Activated naive CD4-positive, alpha-beta T cell treated with anti-CD3 and anti-CD28 coated beads, Interleukin-2, amount 10 ng/mL, durations not matched to agents 7 days and 5 days (primary cell): Measurements from ENCODE around the gene TFF3.

ENCODE experiments used
- CTCF ChIA-PET: fragments of 350-600 bp; sonication (Branson Sonifier 250); formaldehyde crosslinking; loops from one replicate; lab custom pipeline; 2021; ENCODE audit warnings: antibody characterized with exemption; lab: Charles Lee
- DNase-seq: peaks from one replicate; pipeline ENCODE4 v3.0.0-alpha.2; 2020
- H3K27ac Mint-ChIP-seq: one replicate; pipeline ENCODE4 v1.8.0; 2021; ENCODE audit warnings: mild to moderate bottlenecking, moderate library complexity, mixed read lengths
- H3K27me3 Mint-ChIP-seq: one replicate; pipeline ENCODE4 v1.8.0; 2021; ENCODE audit warnings: mild to moderate bottlenecking, mixed read lengths
- H3K36me3 Mint-ChIP-seq: one replicate; pipeline ENCODE4 v1.8.0; 2021; ENCODE audit warnings: mixed read lengths
- H3K4me1 Mint-ChIP-seq: one replicate; pipeline ENCODE4 v1.8.0; 2021; ENCODE audit warnings: mixed read lengths
- H3K4me3 Mint-ChIP-seq: one replicate; pipeline ENCODE4 v1.8.0; 2021; ENCODE audit warnings: mild to moderate bottlenecking, moderate library complexity, mixed read lengths
- H3K9me3 Mint-ChIP-seq: one replicate; pipeline ENCODE4 v1.8.0; 2021; ENCODE audit warnings: mixed read lengths

The TFF3 gene

GRCh38 chr21:42315296-42315891 lies at the start of gene TFF3:
TSS of gene TFF3 (minus strand) at chr21:42315409. CDS start at chr21:42315374, 35 bp downstream.
- Mint-ChIP-seq H3K4me3 (no peak within 1 kb of the TSS), H3K27ac (no peak within 1 kb of the TSS), H3K9me3 (no peaks in the 10 kb centered on the region), H3K4me1 (peaks cover 4% of the 10 kb centered on the region), H3K36me3 (no peaks in the 10 kb centered on the region), H3K27me3 (peaks cover 14% of the 10 kb centered on the region)
- no peak for DNase-seq
- CTCF ChIA-PET = no interaction called here

DNA sequence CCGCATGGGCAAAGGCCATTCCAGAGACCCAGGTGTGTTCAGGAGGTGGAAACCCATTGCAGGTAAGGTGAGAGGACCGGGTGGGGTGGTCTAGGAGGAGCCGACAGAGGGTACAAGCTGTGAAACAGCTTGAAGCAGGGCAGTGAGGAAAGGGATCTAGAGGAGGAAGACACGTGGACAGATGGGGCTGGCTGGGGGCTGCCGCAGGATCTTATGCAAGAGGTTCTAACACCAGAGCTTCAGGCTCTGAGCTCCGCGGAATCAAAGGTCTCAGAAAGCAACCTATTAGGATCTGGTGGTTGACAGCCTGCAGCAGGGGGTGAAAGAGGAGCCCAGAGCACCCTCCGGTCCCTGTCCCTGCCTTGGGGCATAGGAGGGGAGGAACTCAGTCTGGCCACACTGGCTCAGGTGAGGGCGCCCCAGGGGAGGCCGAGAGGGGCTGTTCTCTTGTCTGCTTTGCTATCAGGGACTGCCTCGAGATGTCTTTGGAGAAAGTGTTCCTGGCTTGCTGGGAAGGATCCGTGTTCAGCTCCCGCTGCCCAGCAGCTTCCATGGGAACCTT lies 49.2 kb upstream of the TFF3 start:
- CTCF ChIA-PET = no interaction called here
- Mint-ChIP-seq H3K36me3 (no peaks in the 10 kb centered on the region), H3K27ac (no peak overlapping the region), H3K4me1 (peaks cover 8% of the 10 kb centered on the region), H3K27me3 (peaks cover 51% of the 10 kb centered on the region), H3K9me3 (peaks cover 2% of the 10 kb centered on the region), H3K4me3 (no peak overlapping the region)
- no peak for DNase-seq

- Mint-ChIP-seq H3K4me1 (peaks cover 6% of the 10 kb centered on the region), H3K27ac (no peak overlapping the region), H3K36me3 (no peaks in the 10 kb centered on the region), H3K4me3 (no peak overlapping the region), H3K9me3 (peaks cover 2% of the 10 kb centered on the region), H3K27me3 (peaks cover 60% of the 10 kb centered on the region)
- DNase-seq = no peak
- CTCF ChIA-PET = no interaction called here
Measured at GRCh38 chr21:42363312-42363711, 48.1 kb upstream of the TFF3 start.

DNA sequence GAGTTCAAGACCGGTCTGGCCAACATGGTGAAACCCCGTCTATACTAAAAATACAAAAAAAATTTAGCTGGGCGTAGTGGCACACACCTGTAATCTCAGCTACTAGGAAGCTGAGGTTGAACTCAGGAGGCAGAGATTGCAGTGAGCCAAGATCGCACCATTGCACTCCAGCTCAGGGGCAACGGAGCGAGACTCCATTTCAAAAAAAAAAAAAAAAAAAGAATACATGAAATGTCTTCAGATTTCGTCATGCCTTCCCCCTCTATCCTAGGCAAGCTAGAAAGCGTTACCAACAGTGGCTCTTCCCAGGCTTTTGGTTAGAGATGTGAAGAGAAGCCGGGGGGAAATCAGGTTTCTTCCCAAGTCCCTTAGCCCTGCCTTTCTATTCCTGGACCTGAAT lies 47.5 kb upstream of the TFF3 start:
- Mint-ChIP-seq H3K4me1 (peaks cover 2% of the 10 kb centered on the region), H3K27me3 (peaks cover 63% of the 10 kb centered on the region)
- CTCF ChIA-PET = interaction anchor here (1.2 kb wide), 1 partner anchor 87 kb away, joined by 5 read pairs; no protein-coding TSS in a partner anchor

GRCh38 chr21:42362198-42362597 lies 47.0 kb upstream of the TFF3 start:
- no peak for DNase-seq
- peaks cover 5% of the 10 kb centered on the region for H3K4me1 Mint-ChIP-seq
- H3K4me3 Mint-ChIP-seq = no peak overlapping the region
- H3K27ac Mint-ChIP-seq = no peak overlapping the region
- no peaks in the 10 kb centered on the region for H3K36me3 Mint-ChIP-seq
- peaks cover 4% of the 10 kb centered on the region for H3K9me3 Mint-ChIP-seq
- peaks cover 63% of the 10 kb centered on the region for H3K27me3 Mint-ChIP-seq
- CTCF ChIA-PET = interaction anchor here (1.2 kb wide), 2 partner anchors 88 to 217 kb away, joined by 3 to 5 read pairs; no protein-coding TSS in a partner anchor

More for the DNA sequence above, 47.5 kb upstream of the TFF3 start:
- no peak overlapping the region for H3K4me3 Mint-ChIP-seq
- peaks cover 2% of the 10 kb centered on the region for H3K9me3 Mint-ChIP-seq
- no peak overlapping the region for H3K27ac Mint-ChIP-seq
- DNase-seq = no peak
- no peaks in the 10 kb centered on the region for H3K36me3 Mint-ChIP-seq

GRCh38 chr21:42361286-42361685 lies 46.1 kb upstream of the TFF3 start:
- H3K4me1 Mint-ChIP-seq = peaks cover 5% of the 10 kb centered on the region
- no peaks in the 10 kb centered on the region for H3K36me3 Mint-ChIP-seq
- CTCF ChIA-PET = interaction anchor here (0.9 to 1.2 kb wide), 7 partner anchors 13 to 216 kb away, joined by 3 to 5 read pairs (median 3); no protein-coding TSS in a partner anchor
- peaks cover 13% of the 10 kb centered on the region for H3K9me3 Mint-ChIP-seq
- no peak for DNase-seq
- H3K27me3 Mint-ChIP-seq = peaks cover 63% of the 10 kb centered on the region
- H3K4me3 Mint-ChIP-seq = no peak overlapping the region
- H3K27ac Mint-ChIP-seq = no peak overlapping the region

DNA sequence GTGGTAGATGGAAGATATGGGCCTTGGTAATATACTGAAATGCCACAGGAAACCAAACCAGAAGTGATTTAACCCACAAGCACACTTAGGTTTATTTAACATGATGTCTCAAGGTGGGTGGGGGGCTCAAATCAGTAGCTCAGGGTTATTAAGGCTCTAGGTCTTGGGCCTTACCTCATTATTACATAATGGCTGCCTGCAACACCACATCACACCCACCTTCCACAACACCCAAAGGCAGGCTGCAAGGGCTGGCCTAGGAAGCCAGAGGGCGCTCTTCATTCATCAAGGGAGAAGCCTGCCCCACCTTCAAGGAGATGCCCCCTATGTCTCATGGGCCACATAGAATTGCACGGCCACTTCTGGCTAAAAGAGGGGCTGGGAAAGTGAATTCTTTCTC lies 45.1 kb upstream of the TFF3 start:
- DNase-seq = no peak
- Mint-ChIP-seq H3K4me1 (peaks cover 5% of the 10 kb centered on the region), H3K9me3 (peaks cover 16% of the 10 kb centered on the region), H3K27ac (no peak overlapping the region), H3K36me3 (no peaks in the 10 kb centered on the region), H3K4me3 (no peak overlapping the region), H3K27me3 (peaks cover 60% of the 10 kb centered on the region)
- CTCF ChIA-PET = interaction anchor here (0.9 to 1.1 kb wide), 4 partner anchors 14 to 63 kb away, joined by 3 read pairs; no protein-coding TSS in a partner anchor

DNA sequence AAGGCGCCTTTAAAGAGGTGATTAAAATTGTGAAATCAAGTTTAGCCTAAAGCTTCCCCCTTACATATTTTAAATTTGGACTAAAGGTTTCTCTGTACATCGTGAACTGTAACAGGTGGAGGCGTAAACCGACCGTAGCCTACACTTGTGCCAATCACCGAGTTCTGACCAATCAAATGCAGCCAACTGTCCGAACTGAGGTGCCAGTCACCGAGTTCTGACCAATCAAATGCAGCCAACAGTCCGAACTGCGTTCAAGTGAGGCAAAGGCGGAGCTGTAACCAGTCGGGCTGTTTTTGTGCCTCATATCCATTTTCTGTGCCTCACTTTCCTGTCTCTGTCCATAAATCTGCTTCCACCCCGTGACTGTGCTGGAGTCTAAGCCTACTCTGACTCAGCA lies 43.7 kb upstream of the TFF3 start:
- Mint-ChIP-seq H3K27me3 (peaks cover 54% of the 10 kb centered on the region), H3K27ac (no peak overlapping the region), H3K9me3 (peaks cover 23% of the 10 kb centered on the region), H3K36me3 (no peaks in the 10 kb centered on the region), H3K4me3 (no peak overlapping the region), H3K4me1 (peaks cover 5% of the 10 kb centered on the region)
- CTCF ChIA-PET = interaction anchor here (1.0 kb wide), 1 partner anchor 18 kb away, joined by 3 read pairs; no protein-coding TSS in a partner anchor
- DNase-seq = no peak

- CTCF ChIA-PET = interaction anchor here (1.1 kb wide), 1 partner anchor 20 kb away, joined by 3 read pairs; no protein-coding TSS in a partner anchor
Measured at GRCh38 chr21:42358261-42358660, 43.1 kb upstream of the TFF3 start.

DNA sequence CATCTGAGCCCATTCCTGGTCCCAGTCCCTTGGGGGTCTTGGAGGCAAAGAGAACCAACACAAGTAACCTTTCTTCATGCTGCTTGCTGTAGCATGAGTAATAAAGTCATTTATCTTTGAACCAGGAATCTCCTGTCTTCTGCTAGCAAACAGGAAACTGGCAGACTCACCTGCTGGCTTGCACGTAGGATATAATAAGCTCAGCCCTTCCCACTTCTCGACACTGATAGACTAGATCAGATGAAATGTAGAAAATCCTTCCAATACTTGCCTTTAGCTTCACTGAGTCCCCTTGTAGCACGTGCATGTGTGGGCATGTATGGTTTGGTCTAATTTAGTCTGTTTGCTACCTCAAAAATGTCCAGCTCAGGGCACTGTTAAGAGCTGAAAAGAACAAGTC lies 42.1 kb upstream of the TFF3 start:
- CTCF ChIA-PET = interaction anchor here (1.1 kb wide), 2 partner anchors 16 to 19 kb away, joined by 3 read pairs; no protein-coding TSS in a partner anchor
- no peak for DNase-seq
- no peak overlapping the region for H3K27ac Mint-ChIP-seq
- no peaks in the 10 kb centered on the region for H3K36me3 Mint-ChIP-seq
- H3K4me3 Mint-ChIP-seq = no peak overlapping the region
- H3K27me3 Mint-ChIP-seq = peaks cover 54% of the 10 kb centered on the region
- H3K9me3 Mint-ChIP-seq = peaks cover 27% of the 10 kb centered on the region
- peaks cover 3% of the 10 kb centered on the region for H3K4me1 Mint-ChIP-seq

More at GRCh38 chr21:42358261-42358660, 43.1 kb upstream of the TFF3 start:
- no peaks in the 10 kb centered on the region for H3K36me3 Mint-ChIP-seq
- peaks cover 5% of the 10 kb centered on the region for H3K4me1 Mint-ChIP-seq
- H3K27me3 Mint-ChIP-seq = peaks cover 57% of the 10 kb centered on the region
- H3K4me3 Mint-ChIP-seq = no peak overlapping the region
- no peak overlapping the region for H3K27ac Mint-ChIP-seq
- no peak for DNase-seq
- peaks cover 27% of the 10 kb centered on the region for H3K9me3 Mint-ChIP-seq

- Mint-ChIP-seq H3K4me3 (no peak overlapping the region), H3K9me3 (peaks cover 27% of the 10 kb centered on the region), H3K27ac (no peak overlapping the region), H3K27me3 (peaks cover 52% of the 10 kb centered on the region), H3K36me3 (no peaks in the 10 kb centered on the region), H3K4me1 (peaks cover 3% of the 10 kb centered on the region)
- no peak for DNase-seq
- CTCF ChIA-PET = interaction anchor here (1.1 kb wide), 1 partner anchor 17 kb away, joined by 3 read pairs; no protein-coding TSS in a partner anchor
Measured at GRCh38 chr21:42356650-42357049, 41.4 kb upstream of the TFF3 start.

GRCh38 chr21:42356046-42356445 lies 40.8 kb upstream of the TFF3 start:
- Mint-ChIP-seq H3K27ac (no peak overlapping the region), H3K36me3 (no peaks in the 10 kb centered on the region), H3K4me3 (no peak overlapping the region), H3K4me1 (peaks cover 3% of the 10 kb centered on the region), H3K27me3 (peaks cover 50% of the 10 kb centered on the region), H3K9me3 (peaks cover 27% of the 10 kb centered on the region)
- CTCF ChIA-PET = no interaction called here
- no peak for DNase-seq

GRCh38 chr21:42353623-42354022 lies 38.4 kb upstream of the TFF3 start:
- no peaks in the 10 kb centered on the region for H3K36me3 Mint-ChIP-seq
- H3K4me1 Mint-ChIP-seq = peaks cover 3% of the 10 kb centered on the region
- no peak overlapping the region for H3K4me3 Mint-ChIP-seq
- peaks cover 42% of the 10 kb centered on the region for H3K27me3 Mint-ChIP-seq
- peaks cover 25% of the 10 kb centered on the region for H3K9me3 Mint-ChIP-seq
- no peak overlapping the region for H3K27ac Mint-ChIP-seq
- CTCF ChIA-PET = interaction anchor here (1.2 kb wide), 1 partner anchor 18 kb away, joined by 4 read pairs; no protein-coding TSS in a partner anchor
- no peak for DNase-seq

- Mint-ChIP-seq H3K36me3 (no peaks in the 10 kb centered on the region), H3K4me1 (peaks cover 2% of the 10 kb centered on the region), H3K9me3 (peaks cover 25% of the 10 kb centered on the region), H3K27ac (peak overlapping the region; percentile 68), H3K27me3 (peaks cover 35% of the 10 kb centered on the region), H3K4me3 (no peak overlapping the region)
- DNase-seq = no peak
- CTCF ChIA-PET = no interaction called here
Measured at GRCh38 chr21:42352441-42353095, 37.4 kb upstream of the TFF3 start.
